HepG2 (cell line): ENCODE results near the gene EFNA4. TPM values are rescaled to one million over a fixed set of nuclear protein-coding genes. Genes with fewer than 3 reads are reported as not detected.

Source experiments
- ATF7 ChIP-seq, 2 experiments: fragments of 450-650 bp in 1 of 2; sonication (generic) in 1 of 2; formaldehyde crosslinking in 1 of 2; IDR thresholded peaks; 2 replicates each; pipeline versions ENCODE4 v1.4.0 to v1.6.1; 2016 to 2020; ENCODE audit warnings: antibody characterized with exemption in 1 of 2, mild to moderate bottlenecking in 1 of 2, missing genetic modification reagents in 1 of 2
- BRD4 ChIP-seq: sonication (generic); formaldehyde crosslinking; IDR thresholded peaks from 2 replicates; pipeline ENCODE4 v1.4.0; 2020; ENCODE audit warnings: missing genetic modification reagents
- CHD4 ChIP-seq: fragments of 200-600 bp; sonication (generic); IDR thresholded peaks from 2 replicates; pipeline ENCODE4 v1.7.0; 2017; ENCODE audit warnings: mild to moderate bottlenecking, low read length, borderline replicate concordance
- FOXA1 ChIP-seq, 2 experiments: fragments of 450-650 bp in 1 of 2; sonication (generic) in 1 of 2; formaldehyde crosslinking in 1 of 2; IDR thresholded peaks; 2 replicates each; pipeline versions ENCODE4 v1.4.0 to v1.6.1; 2016 to 2020; ENCODE audit warnings: missing genetic modification reagents in 1 of 2
- FOXO4 ChIP-seq: sonication (generic); formaldehyde crosslinking; conservative IDR thresholded peaks from 2 replicates; pipeline ENCODE4 v1.8.1; 2023; ENCODE audit warnings: missing genetic modification reagents
- MED8 ChIP-seq: sonication (generic); formaldehyde crosslinking; IDR thresholded peaks from 2 replicates; pipeline ENCODE4 v1.8.1; 2023; ENCODE audit warnings: mild to moderate bottlenecking, missing genetic modification reagents; ENCODE audit not compliant: insufficient replicate concordance
- PCBP2 ChIP-seq: fragments of 200-400 bp; formaldehyde crosslinking; optimal IDR thresholded peaks from 2 replicates; pipeline ENCODE3; 2018; ENCODE audit warnings: low read length, low read depth; ENCODE audit not compliant: poor library complexity, severe bottlenecking
- TAF1 ChIP-seq: sonication (generic); formaldehyde crosslinking; IDR thresholded peaks from 2 replicates; pipeline ENCODE4 v1.4.0; 2020; ENCODE audit warnings: missing genetic modification reagents
- THRA ChIP-seq: sonication (generic); formaldehyde crosslinking; IDR thresholded peaks from 2 replicates; pipeline ENCODE4 v1.4.0; 2020; ENCODE audit warnings: missing genetic modification reagents, borderline replicate concordance
- U2AF2 ChIP-seq: fragments of 200-400 bp; formaldehyde crosslinking; IDR thresholded peaks from 2 replicates; pipeline ENCODE4 v1.6.1; 2017; ENCODE audit warnings: low read depth, mild to moderate bottlenecking, low read length
- YEATS2 ChIP-seq: sonication (generic); formaldehyde crosslinking; IDR thresholded peaks from 2 replicates; pipeline ENCODE4 v1.4.0; 2020; ENCODE audit warnings: missing genetic modification reagents, borderline replicate concordance
- ZFP90 ChIP-seq: sonication (generic); formaldehyde crosslinking; IDR thresholded peaks from 2 replicates; pipeline ENCODE4 v1.8.0; 2022; ENCODE audit warnings: missing genetic modification reagents, mild to moderate bottlenecking, inconsistent platforms, borderline replicate concordance
- ZNF136 ChIP-seq: sonication (generic); formaldehyde crosslinking; IDR thresholded peaks from 2 replicates; pipeline ENCODE4 v1.8.1; 2022; ENCODE audit warnings: low read depth, mild to moderate bottlenecking, moderate library complexity, missing genetic modification reagents
- ZNF256 ChIP-seq: sonication (generic); formaldehyde crosslinking; conservative IDR thresholded peaks from 2 replicates; pipeline ENCODE4 v1.4.0; 2020; ENCODE audit warnings: missing genetic modification reagents
- ZNF782 ChIP-seq: sonication (generic); formaldehyde crosslinking; IDR thresholded peaks from 2 replicates; pipeline ENCODE4 v1.4.0; 2020; ENCODE audit warnings: missing genetic modification reagents, mild to moderate bottlenecking, borderline replicate concordance
- ZNF790 ChIP-seq: sonication (generic); formaldehyde crosslinking; IDR thresholded peaks from 2 replicates; pipeline ENCODE4 v1.8.0; 2022; ENCODE audit warnings: missing genetic modification reagents, mild to moderate bottlenecking, borderline replicate concordance
- ZSCAN5A ChIP-seq: sonication (generic); formaldehyde crosslinking; IDR thresholded peaks from 2 replicates; pipeline ENCODE4 v1.8.0; 2022; ENCODE audit warnings: mild to moderate bottlenecking, missing genetic modification reagents, borderline replicate concordance
- polyA plus RNA-seq, 8 experiments: library from polyadenylated mRNA; depleted of rRNA in 3 of 8; stranded (reverse) in 7 of 8; unstranded in 1 of 8; fragments of >200 nt; fragmentation: Illumina TruSeq in 4 of 8; extraction: Trizol in 4 of 8; gene quantifications; 2 replicates each; pipeline versions ENCODE4 v1.2.1 to v1.2.3, GENCODE V29; 2011 to 2016; ENCODE audit warnings: low read depth in 4 of 8, missing spikeins in 1 of 8, mixed read lengths in 1 of 8; ENCODE audit not compliant: insufficient read depth in 1 of 8
- total RNA-seq, 5 experiments: library from RNA; depleted of rRNA; stranded (reverse); fragments of >200 nt; fragmentation: Illumina TruSeq; extraction: Trizol; gene quantifications; 2 replicates each; pipeline ENCODE4 v1.2.3, GENCODE V29; 2016; ENCODE audit warnings: low read depth in 1 of 5
- TF ChIP-seq, protein P1 (sequence below): IDR thresholded peaks from 2 replicates; pipeline ENCODE4 v1.6.1; 2016
- TF ChIP-seq, protein P2 (sequence below): sonication (generic); formaldehyde crosslinking; IDR thresholded peaks from 2 replicates; pipeline ENCODE4 v1.8.0; 2022; ENCODE audit warnings: mild to moderate bottlenecking, missing genetic modification reagents, moderate library complexity
- TF ChIP-seq, protein P3 (sequence below): sonication (generic); formaldehyde crosslinking; IDR thresholded peaks from 2 replicates; pipeline ENCODE4 v1.4.0; 2020; ENCODE audit warnings: mild to moderate bottlenecking, missing genetic modification reagents

EFNA4 gene
- total and polyA plus RNA-seq, 2 of the 13 experiments (the other 11 are each of a cell fraction or from before 2014, with no cell fraction given), result 12.0 to 17.2 TPM

DNA sequence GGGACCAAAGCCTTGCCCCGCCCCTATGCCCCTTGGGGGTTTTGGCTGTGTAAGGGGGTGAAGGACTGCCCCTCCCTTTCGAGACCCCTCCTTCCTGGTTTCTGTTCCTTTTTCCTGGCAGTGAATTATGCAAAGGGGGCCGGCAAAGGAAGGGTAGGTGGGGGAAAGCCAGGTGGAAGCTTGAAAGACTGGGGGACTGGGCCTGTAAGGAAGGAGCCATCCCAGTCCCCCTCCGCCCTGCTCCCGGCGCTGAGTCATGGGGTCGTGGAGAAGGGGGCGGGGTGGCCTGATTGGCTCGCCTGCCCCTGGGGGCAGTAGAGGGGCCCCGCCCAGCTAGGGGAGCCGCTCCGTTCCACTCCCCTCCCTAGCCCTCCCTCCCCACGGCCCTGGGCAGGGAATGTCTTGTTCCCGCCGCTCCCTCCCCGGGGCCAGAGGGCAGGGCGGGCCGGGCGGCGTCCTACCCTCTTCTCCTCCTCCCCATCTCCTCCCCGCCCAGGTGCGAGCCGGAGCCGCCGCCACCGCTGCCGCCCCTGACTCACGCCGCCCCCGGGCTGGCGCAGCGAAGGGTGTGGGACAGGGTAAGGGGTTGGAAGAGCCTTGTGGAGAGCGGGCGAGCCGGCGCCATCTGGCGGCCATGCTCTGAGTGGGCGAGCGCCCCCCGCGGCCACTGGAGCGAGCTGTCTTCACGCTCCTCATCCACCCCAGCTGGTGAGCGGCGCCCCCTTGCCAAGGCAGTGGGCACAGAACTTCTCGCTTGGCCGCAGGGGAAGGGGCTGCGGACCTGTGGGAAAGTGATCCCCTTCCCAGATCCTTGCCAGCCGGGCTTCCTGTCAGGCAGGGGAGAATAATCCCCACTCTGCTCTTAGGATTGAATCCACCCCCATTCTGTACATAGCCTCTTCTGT, 46.2 kb upstream of the EFNA4 start (continued):
- TF ChIP-seq ZNF790 (CRISPR knock-in tag) (no peak), YEATS2 (peak; percentile 84; the same call in 1 of the 2 replicates), ZNF256 (CRISPR knock-in tag) (peak; percentile 67; the same call in 1 of the 2 replicates), FOXO4 (CRISPR knock-in tag) (no peak), FOXA1 (IDR thresholded peaks at IDR 0.05) (no peak), FOXA1 (CRISPR knock-in tag; IDR thresholded peaks at IDR 0.05) (peak; percentile 23; the same call in 1 of the 2 replicates), TAF1 (peak; percentile 69; the same call in 1 of the 2 replicates), THRA (peak; percentile 82; the same call in 1 of the 2 replicates), ZNF782 (CRISPR knock-in tag) (no peak; the same call in 1 of the 2 replicates), ZFP90 (CRISPR knock-in tag) (peak; percentile 88; the same call in 1 of the 2 replicates), U2AF2 (no peak), CHD4 (no peak), ZSCAN5A (no peak), ATF7 (IDR thresholded peaks at IDR 0.05) (no peak), ATF7 (CRISPR knock-in tag; IDR thresholded peaks at IDR 0.05) (no peak; the same call in 1 of the 2 replicates), PCBP2 (no peak), ZNF136 (CRISPR knock-in tag) (peak; percentile 84; the same call in 1 of the 2 replicates), MED8 (CRISPR knock-in tag) (peak; percentile 50), BRD4 (CRISPR knock-in tag) (peak; percentile 87)
- TF ChIP-seq, protein P1, sequence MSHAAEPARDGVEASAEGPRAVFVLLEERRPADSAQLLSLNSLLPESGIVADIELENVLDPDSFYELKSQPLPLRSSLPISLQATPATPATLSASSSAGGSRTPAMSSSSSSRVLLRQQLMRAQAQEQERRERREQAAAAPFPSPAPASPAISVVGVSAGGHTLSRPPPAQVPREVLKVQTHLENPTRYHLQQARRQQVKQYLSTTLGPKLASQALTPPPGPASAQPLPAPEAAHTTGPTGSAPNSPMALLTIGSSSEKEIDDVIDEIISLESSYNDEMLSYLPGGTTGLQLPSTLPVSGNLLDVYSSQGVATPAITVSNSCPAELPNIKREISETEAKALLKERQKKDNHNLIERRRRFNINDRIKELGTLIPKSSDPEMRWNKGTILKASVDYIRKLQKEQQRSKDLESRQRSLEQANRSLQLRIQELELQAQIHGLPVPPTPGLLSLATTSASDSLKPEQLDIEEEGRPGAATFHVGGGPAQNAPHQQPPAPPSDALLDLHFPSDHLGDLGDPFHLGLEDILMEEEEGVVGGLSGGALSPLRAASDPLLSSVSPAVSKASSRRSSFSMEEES, result 0 out of 2 replicates have a peak, but pooled peaks have one; percentile 41
- TF ChIP-seq, protein P2, sequence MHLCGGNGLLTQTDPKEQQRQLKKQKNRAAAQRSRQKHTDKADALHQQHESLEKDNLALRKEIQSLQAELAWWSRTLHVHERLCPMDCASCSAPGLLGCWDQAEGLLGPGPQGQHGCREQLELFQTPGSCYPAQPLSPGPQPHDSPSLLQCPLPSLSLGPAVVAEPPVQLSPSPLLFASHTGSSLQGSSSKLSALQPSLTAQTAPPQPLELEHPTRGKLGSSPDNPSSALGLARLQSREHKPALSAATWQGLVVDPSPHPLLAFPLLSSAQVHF (CRISPR knock-in tag), result no peak
- TF ChIP-seq, protein P3, sequence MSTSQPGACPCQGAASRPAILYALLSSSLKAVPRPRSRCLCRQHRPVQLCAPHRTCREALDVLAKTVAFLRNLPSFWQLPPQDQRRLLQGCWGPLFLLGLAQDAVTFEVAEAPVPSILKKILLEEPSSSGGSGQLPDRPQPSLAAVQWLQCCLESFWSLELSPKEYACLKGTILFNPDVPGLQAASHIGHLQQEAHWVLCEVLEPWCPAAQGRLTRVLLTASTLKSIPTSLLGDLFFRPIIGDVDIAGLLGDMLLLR, result peak; percentile 63; the same call in 1 of the 2 replicates
